ENCODE measurements around the gene ATXN10. TPM values are rescaled to one million over a fixed set of nuclear protein-coding genes. Genes with fewer than 3 reads are reported as not detected.
A peak's percentile ranks its signal among the peaks of the same experiment; 100 is the strongest.
"Not testable (repeated sequence)": the region's sequence is repeated elsewhere in the genome, so short reads cannot be mapped to it uniquely, and the experiment has no call there.

ATXN10 gene, protein sequence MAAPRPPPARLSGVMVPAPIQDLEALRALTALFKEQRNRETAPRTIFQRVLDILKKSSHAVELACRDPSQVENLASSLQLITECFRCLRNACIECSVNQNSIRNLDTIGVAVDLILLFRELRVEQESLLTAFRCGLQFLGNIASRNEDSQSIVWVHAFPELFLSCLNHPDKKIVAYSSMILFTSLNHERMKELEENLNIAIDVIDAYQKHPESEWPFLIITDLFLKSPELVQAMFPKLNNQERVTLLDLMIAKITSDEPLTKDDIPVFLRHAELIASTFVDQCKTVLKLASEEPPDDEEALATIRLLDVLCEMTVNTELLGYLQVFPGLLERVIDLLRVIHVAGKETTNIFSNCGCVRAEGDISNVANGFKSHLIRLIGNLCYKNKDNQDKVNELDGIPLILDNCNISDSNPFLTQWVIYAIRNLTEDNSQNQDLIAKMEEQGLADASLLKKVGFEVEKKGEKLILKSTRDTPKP
- total RNA-seq (2014; rRNA removed; shearing (Covaris generic); ENCODE audit: low replicate concordance): 169 and 176 TPM in 2 replicates

DNA sequence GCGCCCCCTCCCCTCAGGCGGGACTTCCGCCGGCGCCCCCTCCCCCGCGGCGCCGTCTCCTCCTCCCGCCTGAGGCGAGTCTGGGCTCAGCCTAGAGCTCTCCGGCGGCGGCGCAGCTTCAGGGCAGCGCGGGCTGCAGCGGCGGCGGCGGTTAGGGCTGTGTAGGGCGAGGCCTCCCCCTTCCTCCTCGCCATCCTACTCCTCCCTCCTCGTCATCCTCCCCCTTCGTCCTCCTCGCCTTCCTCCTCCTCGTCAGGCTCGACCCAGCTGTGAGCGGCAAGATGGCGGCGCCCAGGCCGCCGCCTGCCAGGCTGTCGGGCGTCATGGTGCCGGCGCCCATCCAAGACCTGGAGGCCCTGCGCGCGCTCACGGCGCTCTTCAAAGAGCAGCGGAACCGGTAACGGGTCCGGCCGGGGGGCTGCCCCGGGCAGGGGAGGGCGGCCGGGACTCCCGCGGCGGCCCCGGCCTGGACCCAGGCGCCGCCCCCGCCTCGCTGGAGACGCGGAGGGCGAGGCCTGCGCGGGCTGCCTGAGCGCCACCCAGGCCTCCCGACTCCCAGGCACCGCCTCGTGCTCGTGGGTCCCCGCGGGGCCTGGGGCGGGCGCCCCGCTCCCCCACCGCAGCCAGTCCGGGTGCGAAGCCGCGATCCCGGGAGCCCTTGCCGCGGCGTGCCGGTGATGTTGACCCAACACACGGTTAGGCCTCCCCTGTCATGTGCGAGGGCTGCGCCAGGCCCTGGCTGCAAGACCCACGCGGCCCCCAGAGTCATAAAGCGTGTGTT lies at the start of gene ATXN10:
ATXN10 (plus strand) TSS at position 52 of the 781 bp plus-strand sequence; CDS start at position 282, 230 bp downstream.
- peak; percentile 77 for DNase-seq
- no peaks in the 10 kb centered on the region for H3K9me3 ChIP-seq
- peaks cover 35% of the 10 kb centered on the region for H3K36me3 ChIP-seq
- no peaks in the 10 kb centered on the region for H3K27me3 ChIP-seq
- peak within 1 kb of the TSS; percentile 79 for H3K4me3 ChIP-seq

DNA sequence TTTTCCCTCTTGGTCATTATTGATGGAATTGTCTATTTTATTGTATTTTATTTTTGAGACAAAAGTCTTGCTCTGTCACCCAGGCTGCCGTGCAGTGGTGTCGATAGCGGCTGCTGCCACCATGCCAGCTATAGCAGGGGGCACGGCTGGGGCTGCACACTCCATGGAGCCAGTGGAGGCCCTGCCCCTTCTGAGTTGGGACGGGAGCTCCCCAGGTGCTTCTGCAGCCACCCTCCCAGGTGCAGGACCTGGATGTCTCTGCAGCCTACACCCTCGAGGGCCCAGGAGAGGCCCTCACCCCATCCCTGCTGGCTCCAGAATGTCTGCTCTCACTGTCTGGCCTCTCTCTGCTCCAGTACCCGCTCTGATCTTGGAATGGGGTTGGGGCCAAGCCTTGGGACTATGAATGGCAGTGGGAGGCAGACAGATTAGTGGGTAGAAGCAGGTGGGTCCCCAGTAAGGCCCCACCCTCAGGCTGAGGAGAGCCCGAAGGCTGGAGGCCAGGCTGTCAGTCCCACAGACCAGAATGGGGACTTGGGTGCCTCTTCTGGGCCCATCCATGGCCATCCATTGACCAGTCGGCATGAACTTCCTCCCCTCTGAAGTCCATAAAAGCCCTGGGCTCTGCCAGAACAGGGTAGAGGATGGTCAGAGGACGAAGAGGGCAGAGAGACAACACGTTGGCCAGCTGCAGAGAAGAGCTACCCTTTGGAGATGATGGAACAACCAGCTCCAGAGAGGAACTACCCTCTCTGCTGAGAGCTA lies 49.6 kb upstream of the ATXN10 start:
- H3K36me3 ChIP-seq: no peaks in the 10 kb centered on the region
- H3K4me3 ChIP-seq: no peak overlapping the region
- peaks cover 3% of the 10 kb centered on the region; the same call in 1 of the 2 replicates for H3K9me3 ChIP-seq
- no peak for DNase-seq
- no peaks in the 10 kb centered on the region; the same call in 1 of the 2 replicates for H3K27me3 ChIP-seq

DNA sequence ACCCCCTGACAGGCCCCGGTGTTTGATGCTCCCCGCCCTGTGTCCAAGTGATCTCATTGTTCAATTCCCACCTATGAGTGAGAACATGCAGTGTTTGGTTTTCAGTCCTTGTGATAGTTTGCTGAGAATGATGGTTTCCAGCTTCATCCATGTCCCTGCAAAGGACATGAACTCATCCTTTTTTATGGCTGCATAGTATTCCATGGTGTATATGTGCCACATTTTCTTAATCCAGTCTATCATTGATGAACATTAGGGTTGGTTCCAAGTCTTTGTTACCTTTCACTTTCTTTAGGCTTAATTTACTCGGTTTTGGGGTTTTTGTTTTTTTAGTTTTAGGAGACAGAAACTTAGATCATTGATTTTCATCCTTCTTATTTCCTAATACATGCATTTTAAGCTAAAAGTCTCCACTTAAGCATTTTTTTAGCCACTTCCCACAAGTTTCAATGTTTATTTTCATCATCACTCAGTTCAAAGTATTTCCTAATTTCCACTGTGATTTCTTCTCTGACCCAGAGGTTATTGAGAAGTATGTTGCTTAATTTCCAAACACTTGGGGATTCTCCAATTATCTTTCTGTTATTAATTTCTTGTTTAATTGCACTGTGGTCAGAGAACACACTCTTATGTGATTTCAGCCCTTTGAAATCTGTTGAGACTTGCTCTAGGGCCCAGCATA lies 48.0 kb upstream of the ATXN10 start:
- not testable (repeated sequence) for H3K9me3 ChIP-seq, DNase-seq, H3K36me3 ChIP-seq, H3K4me3 ChIP-seq, H3K27me3 ChIP-seq

GRCh38 chr22:45626198-45626651 lies 45.4 kb upstream of the ATXN10 start:
- no peaks in the 10 kb centered on the region for H3K36me3 ChIP-seq
- DNase-seq: no peak
- no peaks in the 10 kb centered on the region for H3K9me3 ChIP-seq
- no peak overlapping the region for H3K4me3 ChIP-seq
- no peaks in the 10 kb centered on the region; the same call in 1 of the 2 replicates for H3K27me3 ChIP-seq

GRCh38 chr22:45627489-45628233 lies 44.0 kb upstream of the ATXN10 start:
- Histone ChIP-seq H3K9me3 (no peaks in the 10 kb centered on the region), H3K36me3 (no peaks in the 10 kb centered on the region), H3K4me3 (no peak overlapping the region), H3K27me3 (no peaks in the 10 kb centered on the region; the same call in 1 of the 2 replicates)
- no peak for DNase-seq

DNA sequence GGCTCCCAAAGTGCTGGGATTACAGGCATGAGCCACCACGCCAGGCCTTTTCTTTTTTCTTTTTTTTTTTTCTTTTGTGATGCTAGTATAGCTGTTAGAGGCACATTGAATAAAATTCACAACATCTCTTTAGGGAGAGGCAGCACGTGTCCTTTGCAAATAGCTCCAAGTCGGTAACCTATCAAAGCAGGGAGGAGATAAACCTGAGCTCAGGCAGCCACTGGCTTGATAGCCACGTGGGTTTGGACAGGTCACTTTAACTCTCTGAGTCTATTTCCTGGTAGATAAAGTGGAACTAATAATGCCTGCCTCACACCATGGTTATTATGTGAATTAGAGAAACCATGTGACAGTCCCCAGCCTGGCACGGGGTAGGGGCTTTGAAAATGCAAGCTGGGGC lies 43.1 kb upstream of the ATXN10 start:
- H3K27me3 ChIP-seq: no peaks in the 10 kb centered on the region; the same call in 1 of the 2 replicates
- no peak overlapping the region for H3K4me3 ChIP-seq
- DNase-seq: no peak
- H3K9me3 ChIP-seq: no peaks in the 10 kb centered on the region
- no peaks in the 10 kb centered on the region for H3K36me3 ChIP-seq

- no peaks in the 10 kb centered on the region for H3K36me3 ChIP-seq
- no peak for DNase-seq
- no peaks in the 10 kb centered on the region for H3K27me3 ChIP-seq
- H3K4me3 ChIP-seq: no peak overlapping the region
- H3K9me3 ChIP-seq: no peaks in the 10 kb centered on the region
Measured at GRCh38 chr22:45629469-45630089, 42.1 kb upstream of the ATXN10 start.

- no peaks in the 10 kb centered on the region for H3K9me3 ChIP-seq
- no peak for DNase-seq
- H3K36me3 ChIP-seq: no peaks in the 10 kb centered on the region
- no peaks in the 10 kb centered on the region for H3K27me3 ChIP-seq
- no peak overlapping the region for H3K4me3 ChIP-seq
Measured at GRCh38 chr22:45630436-45630835, 41.2 kb upstream of the ATXN10 start.

GRCh38 chr22:45631140-45631840 lies 40.3 kb upstream of the ATXN10 start:
- no peak for DNase-seq
- Histone ChIP-seq H3K9me3 (no peaks in the 10 kb centered on the region), H3K27me3 (no peaks in the 10 kb centered on the region), H3K36me3 (no peaks in the 10 kb centered on the region), H3K4me3 (no peak overlapping the region)

- Histone ChIP-seq H3K9me3 (no peaks in the 10 kb centered on the region), H3K4me3 (no peak overlapping the region), H3K36me3 (no peaks in the 10 kb centered on the region), H3K27me3 (no peaks in the 10 kb centered on the region)
- no peak for DNase-seq
Measured at GRCh38 chr22:45631841-45632238, 39.8 kb upstream of the ATXN10 start.

DNA sequence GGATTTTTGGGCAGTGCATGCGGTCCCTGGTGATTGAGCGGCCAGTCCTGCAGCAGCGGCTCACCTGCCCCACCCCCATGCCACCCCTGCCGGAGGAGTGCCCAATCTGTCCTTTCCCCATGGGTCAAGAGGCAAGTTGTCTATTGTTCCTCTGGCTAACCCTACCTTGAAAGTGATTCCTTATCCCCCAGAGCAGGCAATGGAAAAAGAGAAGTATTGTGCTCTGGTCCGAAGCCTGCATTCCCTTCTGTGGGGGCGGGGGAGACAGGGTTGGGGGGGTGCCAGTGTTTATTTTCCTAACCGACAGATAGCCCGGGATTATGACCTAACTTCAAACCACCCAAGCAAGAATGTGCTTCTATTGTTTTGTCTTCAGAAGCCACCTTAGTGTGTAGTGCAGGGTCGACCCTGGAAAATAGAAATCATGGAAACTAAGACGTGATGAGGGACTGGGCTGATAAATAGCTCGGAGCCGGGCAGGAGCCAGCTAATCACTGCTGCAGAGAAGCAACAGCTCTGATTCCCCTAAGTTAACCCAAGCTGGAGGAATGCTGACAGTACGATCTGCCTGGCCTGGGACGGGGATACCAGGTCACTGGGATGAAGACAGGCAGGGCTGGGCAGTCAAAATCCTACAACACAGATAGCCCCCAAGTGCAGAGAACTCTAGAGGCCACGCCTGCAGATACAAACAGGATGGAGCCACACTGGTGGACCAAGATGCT lies 38.7 kb upstream of the ATXN10 start:
- Histone ChIP-seq H3K9me3 (no peaks in the 10 kb centered on the region), H3K4me3 (no peak overlapping the region), H3K36me3 (no peaks in the 10 kb centered on the region), H3K27me3 (no peaks in the 10 kb centered on the region)
- no peak for DNase-seq

GRCh38 chr22:45636683-45637082 lies 35.0 kb upstream of the ATXN10 start:
- DNase-seq: no peak
- H3K27me3 ChIP-seq: no peaks in the 10 kb centered on the region
- no peaks in the 10 kb centered on the region for H3K9me3 ChIP-seq
- H3K36me3 ChIP-seq: no peaks in the 10 kb centered on the region
- no peak overlapping the region for H3K4me3 ChIP-seq

- Histone ChIP-seq H3K4me3 (no peak overlapping the region), H3K9me3 (no peaks in the 10 kb centered on the region), H3K36me3 (no peaks in the 10 kb centered on the region), H3K27me3 (no peaks in the 10 kb centered on the region)
- DNase-seq: no peak
Measured at GRCh38 chr22:45638197-45638596, 33.4 kb upstream of the ATXN10 start.

All from MG63 (cell line).